Gastroesophageal sphincter (tissue), 4 donors: ENCODE data around the gene OR2A1. TPM values are rescaled to one million over a fixed set of nuclear protein-coding genes. Genes with fewer than 3 reads are reported as not detected.
A peak's percentile ranks its signal among the peaks of the same experiment; 100 is the strongest.
"Not testable (repeated sequence)": the region's sequence is repeated elsewhere in the genome, so short reads cannot be mapped to it uniquely, and the experiment has no call there.

Experiments used
- ATAC-seq: fragments of 150-250 bp; one replicate; pipeline ENCODE4 v1.9.1; 2016; ENCODE audit warnings: mild to moderate bottlenecking, moderate library complexity
- H3K27ac ChIP-seq, 4 donors: fragments of 200-600 bp; sonication (generic) in 3 of 4; 1 replicate in 3 of 4; 2 replicates in 1 of 4; pipeline ENCODE4 v1.5.1; 2016 to 2019
- H3K27me3 ChIP-seq: fragments of 200-600 bp; sonication (generic); one replicate; pipeline ENCODE4 v1.5.1; 2019
- H3K36me3 ChIP-seq, 2 donors: fragments of 200-600 bp; sonication (generic); one replicate each; pipeline ENCODE4 v1.5.1; 2019; ENCODE audit warnings: control low read depth in 1 of 2
- H3K4me1 ChIP-seq, 3 donors: fragments of 200-600 bp; sonication (generic); 1 replicate in 2 of 3; 2 replicates in 1 of 3; pipeline ENCODE4 v1.5.1; 2016 to 2019; ENCODE audit warnings: control low read depth in 2 of 3
- H3K4me3 ChIP-seq, 2 donors: fragments of 200-600 bp; sonication (generic); one replicate each; pipeline ENCODE4 v1.5.1; 2019; ENCODE audit warnings: mild to moderate bottlenecking in 1 of 2, moderate library complexity in 1 of 2
- H3K9me3 ChIP-seq, 3 donors: fragments of 200-600 bp; sonication (generic); one replicate each; pipeline ENCODE4 v1.5.1; 2017 to 2019; ENCODE audit warnings: control low read depth in 2 of 3
- WGBS, 2 donors: methylation state at CpG; one replicate each; pipeline ENCODE4 v1.1.5; 2018; ENCODE audit warnings: low coverage in 1 of 2; 5-methylcytosine and 5-hydroxymethylcytosine counted together
- total RNA-seq, 4 donors: library from RNA; depleted of rRNA; stranded (reverse); fragments of >200 nt; gene quantifications; one replicate each; pipeline ENCODE4 v1.1.0, GENCODE V29; 2016

The OR2A1 gene
- total RNA-seq: under 1 TPM in 2 of 4 donors, not detected in 2; 0.13 to 0.42 TPM

GRCh38 chr7:144311872-144312469 is at the start of gene OR2A1:
OR2A1 (plus strand) TSS chr7:144312419; CDS start chr7:144318125, 5,706 bp downstream.
- H3K4me1 ChIP-seq, H3K36me3 ChIP-seq, H3K27me3 ChIP-seq, H3K27ac ChIP-seq, H3K9me3 ChIP-seq, ATAC-seq, H3K4me3 ChIP-seq: not testable (repeated sequence)
- 100% methylated on average over 1 of the region's 2 CpGs; no CpG with 5 or more reads in 1 of the 2 donors for WGBS, 2 donors

GRCh38 chr7:144264692-144265091 is 47.5 kb upstream of the OR2A1 start, which contains the start of gene OR2A7:
OR2A7 (minus strand) TSS chr7:144264792; CDS start chr7:144259628, 5,164 bp downstream.
- not testable (repeated sequence) for ATAC-seq, H3K27me3 ChIP-seq, H3K4me1 ChIP-seq, H3K9me3 ChIP-seq, H3K27ac ChIP-seq, H3K36me3 ChIP-seq, H3K4me3 ChIP-seq
- 89 to 100% methylated on average over 2 to 3 of the region's 7 CpGs for WGBS, 2 donors

- whole genome bisulfite sequencing, 2 donors: no CpG with 5 or more reads among the region's 19 CpGs
- ATAC-seq, H3K27ac ChIP-seq, H3K36me3 ChIP-seq, H3K27me3 ChIP-seq, H3K4me3 ChIP-seq, H3K9me3 ChIP-seq, H3K4me1 ChIP-seq: not testable (repeated sequence)
These were observed 43.0 kb upstream of the OR2A1 start, which contains the start of gene CTAGE8 for GRCh38 chr7:144269188-144269587. CTAGE8 (minus strand) TSS chr7:144269288; CDS start chr7:144269250, 38 bp downstream.

GRCh38 chr7:144275281-144275680 is 36.9 kb upstream of the OR2A1 start:
- H3K27me3 ChIP-seq, H3K36me3 ChIP-seq, ATAC-seq, H3K27ac ChIP-seq, H3K4me3 ChIP-seq, H3K9me3 ChIP-seq, H3K4me1 ChIP-seq: not testable (repeated sequence)
- no CpG with 5 or more reads among the region's 6 CpGs for WGBS, 2 donors

- not testable (repeated sequence) for H3K4me3 ChIP-seq, H3K4me1 ChIP-seq, H3K9me3 ChIP-seq, H3K27ac ChIP-seq, ATAC-seq, H3K36me3 ChIP-seq, H3K27me3 ChIP-seq
- WGBS, 2 donors: 100% methylated on average over 3 of the region's 6 CpGs; no CpG with 5 or more reads in 1 of the 2 donors
These were observed 32.2 kb upstream of the OR2A1 start for GRCh38 chr7:144280010-144280409.

GRCh38 chr7:144281981-144282380 is 30.2 kb upstream of the OR2A1 start:
- not testable (repeated sequence) for H3K36me3 ChIP-seq, H3K9me3 ChIP-seq, ATAC-seq, H3K4me1 ChIP-seq, H3K4me3 ChIP-seq, H3K27ac ChIP-seq, H3K27me3 ChIP-seq
- no CpG with 5 or more reads among the region's 8 CpGs for WGBS, 2 donors

GRCh38 chr7:144282490-144282889 is 29.7 kb upstream of the OR2A1 start:
- 100% methylated on average over 2 of the region's 4 CpGs; no CpG with 5 or more reads in 1 of the 2 donors for WGBS, 2 donors

GRCh38 chr7:144283716-144284115 is 28.5 kb upstream of the OR2A1 start:
- H3K4me1 ChIP-seq, H3K27me3 ChIP-seq, H3K9me3 ChIP-seq, H3K27ac ChIP-seq, H3K4me3 ChIP-seq, ATAC-seq, H3K36me3 ChIP-seq: not testable (repeated sequence)
- no CpG with 5 or more reads among the region's 6 CpGs for WGBS, 2 donors

More at GRCh38 chr7:144282490-144282889, 29.7 kb upstream of the OR2A1 start:
- H3K27ac ChIP-seq, H3K36me3 ChIP-seq, H3K4me1 ChIP-seq, ATAC-seq, H3K4me3 ChIP-seq, H3K9me3 ChIP-seq, H3K27me3 ChIP-seq: not testable (repeated sequence)

GRCh38 chr7:144287171-144287784 is 24.9 kb upstream of the OR2A1 start:
- not testable (repeated sequence) for H3K27me3 ChIP-seq, H3K4me1 ChIP-seq, ATAC-seq, H3K27ac ChIP-seq, H3K36me3 ChIP-seq, H3K9me3 ChIP-seq, H3K4me3 ChIP-seq
- no CpG with 5 or more reads among the region's 3 CpGs for WGBS, 2 donors

- not testable (repeated sequence) for ATAC-seq, H3K9me3 ChIP-seq, H3K27ac ChIP-seq, H3K4me1 ChIP-seq, H3K27me3 ChIP-seq, H3K36me3 ChIP-seq, H3K4me3 ChIP-seq
- 60% methylated on average over 1 of the region's 4 CpGs; no CpG with 5 or more reads in 1 of the 2 donors for WGBS, 2 donors
These were observed 20.6 kb upstream of the OR2A1 start for GRCh38 chr7:144291607-144292006.

GRCh38 chr7:144292384-144293161 is 19.6 kb upstream of the OR2A1 start:
- 100% methylated on average over 2 of the region's 14 CpGs for WGBS, 2 donors
- H3K36me3 ChIP-seq, H3K4me1 ChIP-seq, H3K27ac ChIP-seq, H3K27me3 ChIP-seq, ATAC-seq, H3K4me3 ChIP-seq, H3K9me3 ChIP-seq: not testable (repeated sequence)

- H3K27me3 ChIP-seq, H3K4me1 ChIP-seq, H3K36me3 ChIP-seq, H3K9me3 ChIP-seq, H3K27ac ChIP-seq: not testable (repeated sequence)
- ATAC-seq: peak; percentile 90
- WGBS, 2 donors: no CpG with 5 or more reads among the region's 60 CpGs
- H3K4me3 ChIP-seq: peak overlapping the region in 1 of 2 donors; percentile 40
These were observed 18.3 kb upstream of the OR2A1 start for GRCh38 chr7:144293794-144294499.
